GM11168 (cell line): ENCODE measurements around the gene BCL11A.

Experiments
- in situ Hi-C: fragments of 300-500 bp; cut with MboI; formaldehyde crosslinking; loops from one replicate; pipeline ENCODE4 v1.12.0; 2022; ENCODE audit warnings: low sequenced_read_pairs; ENCODE audit not compliant: unreplicated experiment

BCL11A gene

GRCh38 chr2:60560734-60561644 is 7.5 kb upstream of the BCL11A start:
- in situ Hi-C loops: loop anchor here (10.0 to 25.0 kb wide), 2 partner anchors 399 to 1256 kb away; no protein-coding TSS in a partner anchor

- in situ Hi-C loops: loop anchor here (10.0 to 25.0 kb wide), 2 partner anchors 398 to 1255 kb away; no protein-coding TSS in a partner anchor
Observed at GRCh38 chr2:60559880-60560279, 6.4 kb upstream of the BCL11A start.

GRCh38 chr2:60558536-60558935 is 5.1 kb upstream of the BCL11A start:
- in situ Hi-C loops: loop anchor here (25.0 kb wide), 1 partner anchor 396 kb away; no protein-coding TSS in a partner anchor

GRCh38 chr2:60557486-60557864 is 4.0 kb upstream of the BCL11A start:
- in situ Hi-C loops: loop anchor here (25.0 kb wide), 1 partner anchor 395 kb away; no protein-coding TSS in a partner anchor

GRCh38 chr2:60556576-60557485 is 3.4 kb upstream of the BCL11A start:
- in situ Hi-C loops: loop anchor here (25.0 kb wide), 1 partner anchor 395 kb away; no protein-coding TSS in a partner anchor

GRCh38 chr2:60556175-60556574 is 2.7 kb upstream of the BCL11A start:
- in situ Hi-C loops: loop anchor here (25.0 kb wide), 1 partner anchor 394 kb away; no protein-coding TSS in a partner anchor

- in situ Hi-C loops: loop anchor here (25.0 kb wide), 1 partner anchor 393 kb away; no protein-coding TSS in a partner anchor
Observed at GRCh38 chr2:60555783-60556139, 2.3 kb upstream of the BCL11A start.

- in situ Hi-C loops: loop anchor here (25.0 kb wide), 1 partner anchor 393 kb away; no protein-coding TSS in a partner anchor
Observed at GRCh38 chr2:60555066-60555782, 1.8 kb upstream of the BCL11A start.

GRCh38 chr2:60554646-60555065 is 1.2 kb upstream of the BCL11A start:
- in situ Hi-C loops: loop anchor here (25.0 kb wide), 1 partner anchor 392 kb away; no protein-coding TSS in a partner anchor

- in situ Hi-C loops: loop anchor here (25.0 kb wide), 1 partner anchor 392 kb away; no protein-coding TSS in a partner anchor
Observed at GRCh38 chr2:60554074-60554645, 706 bp upstream of the BCL11A start.

- in situ Hi-C loops: loop anchor here (25.0 kb wide), 1 partner anchor 391 kb away; no protein-coding TSS in a partner anchor
Observed at GRCh38 chr2:60552851-60553494, 481 bp downstream of the BCL11A start.

GRCh38 chr2:60552078-60552850 is 1.2 kb downstream of the BCL11A start:
- in situ Hi-C loops: loop anchor here (25.0 kb wide), 1 partner anchor 390 kb away; no protein-coding TSS in a partner anchor

- in situ Hi-C loops: loop anchor here (25.0 kb wide), 1 partner anchor 389 kb away; no protein-coding TSS in a partner anchor
Observed at GRCh38 chr2:60551240-60552077, 2.0 kb downstream of the BCL11A start.

- in situ Hi-C loops: loop anchor here (25.0 kb wide), 1 partner anchor 389 kb away; no protein-coding TSS in a partner anchor
Observed at GRCh38 chr2:60550984-60551239, 2.5 kb downstream of the BCL11A start.

GRCh38 chr2:60550178-60550983 is 3.1 kb downstream of the BCL11A start:
- in situ Hi-C loops: loop anchor here (25.0 kb wide), 1 partner anchor 388 kb away; no protein-coding TSS in a partner anchor

GRCh38 chr2:60549928-60550177 is 3.6 kb downstream of the BCL11A start:
- in situ Hi-C loops: loop anchor here (25.0 kb wide), 1 partner anchor 388 kb away; no protein-coding TSS in a partner anchor
